ENCODE measurements around the gene ERI3. TPM values are rescaled to one million over a fixed set of nuclear protein-coding genes. Genes with fewer than 3 reads are reported as not detected.

Gene ERI3
- total and polyA plus RNA-seq, 2 of the 4 experiments (the other 2 are of a cell fraction) = 56.6 to 70.9 TPM

DNA sequence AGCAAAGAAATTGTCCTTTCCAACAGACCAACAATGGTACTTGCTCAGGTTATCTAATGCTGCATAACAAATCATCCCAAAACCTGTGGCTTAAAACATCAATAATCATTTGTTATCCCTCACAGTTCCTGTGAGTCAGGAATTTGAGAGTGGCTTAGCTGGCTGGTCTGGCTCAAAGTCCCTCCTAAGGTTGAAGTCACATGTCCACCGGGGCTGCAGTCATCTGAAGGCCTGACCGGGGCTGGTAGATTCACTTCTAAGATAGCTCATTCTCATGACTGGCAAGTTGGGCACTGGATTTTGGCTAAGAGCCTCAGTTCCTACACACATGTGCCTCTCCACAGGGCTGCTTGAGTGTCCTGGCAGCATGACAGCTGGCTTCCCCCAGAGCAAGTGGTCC, 16.9 kb downstream of the ERI3 start:
- BruUV-seq (replicated peaks) = no TSS peak
- no peak overlapping the region for H3K4me3 ChIP-seq (ENCODE audit: insufficient read depth, low read depth, low read length)
- H3K4ac ChIP-seq (ENCODE audit: low read depth, low read length) = no peak overlapping the region
- H2BK15ac ChIP-seq (ENCODE audit: low read depth, low read length) = no peak overlapping the region
- no peak overlapping the region for H4K8ac ChIP-seq (ENCODE audit: low read depth in 2 of 2, low read length in 2 of 2)
- no peak overlapping the region for H3K4me2 ChIP-seq (ENCODE audit: low read depth, low read length)
- no peaks in the 10 kb centered on the region for H3K4me1 ChIP-seq (ENCODE audit: control insufficient read depth, insufficient read depth, low read length)
- no peaks in the 10 kb centered on the region for H3K27me3 ChIP-seq (ENCODE audit: control insufficient read depth, insufficient read depth, low read length)
- intact Hi-C loops (cut with micrococcal nuclease) = no loop called here
- no peak overlapping the region for H3K23ac ChIP-seq (ENCODE audit: low read depth, low read length)
- H4K5ac ChIP-seq (ENCODE audit: low read depth, low read length) = no peak overlapping the region
- no peak overlapping the region for H3K27ac ChIP-seq (ENCODE audit: insufficient read depth, low read length)
- H3K79me1 ChIP-seq (ENCODE audit: low read depth in 1 of 2, low read length in 2 of 2) = peaks cover 21 to 34% of the 10 kb centered on the region in 2 experiments
- ChIA-PET POLR2A (ENCODE audit: unreplicated experiment) (no interaction called here), CTCF (no interaction called here)
- no peak overlapping the region for H2AK9ac ChIP-seq (replicated peaks; ENCODE audit: low read depth, low read length, poor library complexity)
- H2BK5ac ChIP-seq (ENCODE audit: low read depth, low read length, poor library complexity, severe bottlenecking) = no peak overlapping the region
- dilution Hi-C loops (cut with HindIII; ENCODE audit: low sequenced_read_pairs, unreplicated experiment) = no loop called here
- 100% methylated on average over 2 of the region's 2 CpGs; no CpG with 5 or more reads in 1 of the 2 experiments for WGBS, 2 experiments (ENCODE audit: extremely low coverage in 2 of 2, insufficient read length in 1 of 2)
- in situ Hi-C loops (cut with MboI; ENCODE audit: low sequenced_read_pairs) = no loop called here
- H4K20me1 ChIP-seq (ENCODE audit: insufficient read depth, low read length) = peaks cover 9% of the 10 kb centered on the region; the same call in 1 of the 2 replicates
- TF ChIP-seq POLR2A (IDR thresholded peaks at IDR 0.05; ENCODE audit: low read depth, low read length) = no peak
- TF ChIP-seq CEBPB (IDR thresholded peaks at IDR 0.05; ENCODE audit: low read depth, low read length) = no peak
- TF ChIP-seq USF2 (IDR thresholded peaks at IDR 0.05; ENCODE audit: low read depth, low read length) = no peak
- TF ChIP-seq MAFK (IDR thresholded peaks at IDR 0.05; ENCODE audit: low read depth, low read length) = no peak
- no peak overlapping the region for H2BK20ac ChIP-seq (ENCODE audit: low read depth, low read length)
- no peak overlapping the region for H2AK5ac ChIP-seq (ENCODE audit: low read depth, low read length)
- H3K9me1 ChIP-seq (ENCODE audit: insufficient read depth, low read length) = peaks cover 4% of the 10 kb centered on the region; the same call in 1 of the 2 replicates
- H3K36me3 ChIP-seq (ENCODE audit: control insufficient read depth, insufficient read depth, low read length) = peaks cover 32% of the 10 kb centered on the region
- no peak overlapping the region for H3K18ac ChIP-seq (ENCODE audit: low read depth, low read length)
- DNase-seq = no peak
- H3K56ac ChIP-seq (ENCODE audit: extremely low read depth, insufficient read depth, low read length) = no peak overlapping the region
- H2BK120ac ChIP-seq (ENCODE audit: low read depth, low read length) = no peak overlapping the region
- no peak overlapping the region for H2AFZ ChIP-seq (replicated peaks; ENCODE audit: low read length, poor library complexity)
- no peak for ATAC-seq (ENCODE audit: low read depth)
- H3K14ac ChIP-seq (replicated peaks; ENCODE audit: low read depth, low read length) = no peak overlapping the region
- no peak overlapping the region for H3K9ac ChIP-seq (ENCODE audit: low read depth, low read length)
- no peak overlapping the region for H4K91ac ChIP-seq (ENCODE audit: insufficient read depth, low read depth, low read length)
- peaks cover 9% of the 10 kb centered on the region; the same call in 1 of the 2 replicates for H3K9me3 ChIP-seq (ENCODE audit: control insufficient read depth, insufficient read depth, low read length)

Data from IMR-90 (cell line).